GM12878 (cell line): ENCODE measurements around the gene BCOR.

Experiments used
- ATF3 ChIP-seq: IDR thresholded peaks from 2 replicates; pipeline ENCODE4 v1.6.1; 2011; ENCODE audit warnings: low read depth, mild to moderate bottlenecking, low read length, moderate library complexity, borderline replicate concordance; ENCODE audit errors: extremely low read depth
- CTCF ChIP-seq, 3 experiments: IDR thresholded peaks in 2 of 3; conservative IDR thresholded peaks in 1 of 3; 2 replicates each; pipeline ENCODE4 v1.5.1; 2011; ENCODE audit warnings: low read depth in 3 of 3, low read length in 3 of 3, mild to moderate bottlenecking in 3 of 3, control low read depth in 2 of 3, moderate library complexity in 2 of 3, inconsistent platforms in 1 of 3, mixed read lengths in 1 of 3; ENCODE audit not compliant: control insufficient read depth in 2 of 3, insufficient read depth in 1 of 3; ENCODE audit errors: extremely low read depth in 1 of 3

GRCh38 chrX:40047485-40047884 is 50.3 kb downstream of the BCOR start:
- no peak for TF ChIP-seq CTCF (IDR thresholded peaks at IDR 0.05 in 2 of 3, conservative IDR thresholded peaks at IDR 0.05 in 1 of 3; ENCODE audit: control insufficient read depth in 2 of 3, extremely low read depth in 1 of 3, insufficient read depth in 1 of 3, low read depth in 3 of 3, low read length in 3 of 3)
- no peak for TF ChIP-seq ATF3
